H1 (cell line): ENCODE measurements around the gene DAW1. TPM values are rescaled to one million over a fixed set of nuclear protein-coding genes. Genes with fewer than 3 reads are reported as not detected.

ENCODE experiments used
- CTCF ChIA-PET: fragments of 300-600 bp; sonication (Branson Sonifier 250); formaldehyde crosslinking; loops from one replicate; lab custom pipeline; 2021; ENCODE audit not compliant: partially characterized antibody; lab: Charles Lee
- POLR2A ChIA-PET: fragments of 300-600 bp; sonication (Branson Sonifier 250); formaldehyde crosslinking; loops from one replicate; lab custom pipeline; 2021; ENCODE audit warnings: inconsistent platforms; ENCODE audit not compliant: partially characterized antibody; lab: Charles Lee
- DNase-seq, 2 experiments: peaks; one replicate each; pipeline versions ENCODE4 v3.0.0 to v3.0.0-alpha.2; 2010 to 2022; ENCODE audit warnings: low spot score in 2 of 2, low read depth in 1 of 2, mixed read lengths in 1 of 2
- FAIRE-seq: peaks from 2 replicates; lab custom pipeline; 2011; peaks lifted over from hg19 to GRCh38; lab: Jason Lieb, UNC
- H2AFZ ChIP-seq: 2 replicates; pipeline ENCODE4 v1.8.1; 2012; ENCODE audit warnings: low read length, inconsistent platforms
- H2AK5ac ChIP-seq: 2 replicates; pipeline ENCODE4 v1.6.1; 2013; ENCODE audit warnings: low read depth, low read length
- H2BK120ac ChIP-seq: replicated peaks from 2 replicates; pipeline ENCODE3; 2013; ENCODE audit warnings: low read depth, low read length, inconsistent platforms
- H2BK12ac ChIP-seq: 2 replicates; pipeline ENCODE4 v1.6.1; 2013; ENCODE audit warnings: low read depth, low read length
- H2BK15ac ChIP-seq: 2 replicates; pipeline ENCODE4 v1.6.1; 2013; ENCODE audit warnings: low read length
- H2BK20ac ChIP-seq: 2 replicates; pipeline ENCODE4 v1.6.1; 2013; ENCODE audit warnings: low read length
- H2BK5ac ChIP-seq: 2 replicates; pipeline ENCODE4 v1.6.1; 2013; ENCODE audit warnings: low read depth, low read length
- H3K14ac ChIP-seq: 2 replicates; pipeline ENCODE4 v1.6.1; 2013; ENCODE audit warnings: inconsistent platforms; ENCODE audit not compliant: insufficient read length
- H3K18ac ChIP-seq: 2 replicates; pipeline ENCODE4 v1.6.1; 2013; ENCODE audit warnings: low read length; ENCODE audit errors: extremely low read depth
- H3K23ac ChIP-seq: 2 replicates; pipeline ENCODE4 v1.6.1; 2013; ENCODE audit warnings: inconsistent platforms; ENCODE audit not compliant: insufficient read length
- H3K23me2 ChIP-seq: 2 replicates; pipeline ENCODE4 v1.6.1; 2013; ENCODE audit warnings: low read depth, low read length
- H3K27ac ChIP-seq: 2 replicates; pipeline ENCODE4 v1.6.1; 2011; ENCODE audit warnings: low read depth, low read length, inconsistent platforms
- H3K27me3 ChIP-seq, 4 experiments: replicated peaks in 1 of 4; 1 replicate in 1 of 4; 2 replicates in 3 of 4; pipeline versions ENCODE4 v1.6.1 to v1.8.1; 2011 to 2013; ENCODE audit warnings: low read length in 3 of 4, mild to moderate bottlenecking in 3 of 4, inconsistent platforms in 2 of 4, mixed read lengths in 2 of 4, moderate library complexity in 1 of 4; ENCODE audit not compliant: control insufficient read depth in 3 of 4, insufficient read depth in 3 of 4; ENCODE audit errors: extremely low read depth in 1 of 4
- H3K36me3 ChIP-seq, 4 experiments: 2 replicates each; pipeline versions ENCODE4 v1.6.1 to v1.8.1; 2011 to 2013; ENCODE audit warnings: mild to moderate bottlenecking in 4 of 4, low read length in 3 of 4, moderate library complexity in 2 of 4, control low read depth in 1 of 4, inconsistent platforms in 1 of 4; ENCODE audit not compliant: insufficient read depth in 4 of 4, control insufficient read depth in 2 of 4
- H3K4ac ChIP-seq: replicated peaks from 2 replicates; pipeline ENCODE3; 2013; ENCODE audit warnings: low read length, low read depth, mixed read lengths, inconsistent platforms; ENCODE audit not compliant: insufficient read length
- H3K4me1 ChIP-seq, 4 experiments: replicated peaks in 1 of 4; 1 replicate in 1 of 4; 2 replicates in 3 of 4; pipeline versions ENCODE4 v1.6.1 to v1.8.1; 2011 to 2013; ENCODE audit warnings: low read length in 3 of 4, inconsistent platforms in 2 of 4, mixed read lengths in 1 of 4; ENCODE audit not compliant: insufficient read depth in 4 of 4, control insufficient read depth in 3 of 4
- H3K4me2 ChIP-seq, 2 experiments: 2 replicates each; pipeline versions ENCODE4 v1.6.1 to v1.8.1; 2011 to 2013; ENCODE audit warnings: low read depth in 2 of 2, low read length in 2 of 2, control low read depth in 1 of 2, inconsistent platforms in 1 of 2, mild to moderate bottlenecking in 1 of 2; ENCODE audit not compliant: insufficient read depth in 1 of 2
- H3K4me3 ChIP-seq, 4 experiments: fragments of 200-600, 300-600 bp in 1 of 4; sonication (generic), shearing (Covaris generic), sonication (Bioruptor Twin) in 1 of 4; 2 replicates each; pipeline versions ENCODE4 v1.5.1 to v1.8.1; 2011 to 2016; ENCODE audit warnings: low read length in 4 of 4, low read depth in 3 of 4, control low read depth in 2 of 4, inconsistent platforms in 2 of 4, mild to moderate bottlenecking in 2 of 4, mixed read lengths in 1 of 4, moderate library complexity in 1 of 4; ENCODE audit not compliant: insufficient read depth in 2 of 4; ENCODE audit errors: extremely low read depth in 1 of 4
- H3K56ac ChIP-seq: replicated peaks from 2 replicates; pipeline ENCODE3; 2013; ENCODE audit warnings: low read depth, mild to moderate bottlenecking, mixed read lengths, low read length, inconsistent platforms; ENCODE audit not compliant: insufficient read length
- H3K79me1 ChIP-seq: 2 replicates; pipeline ENCODE4 v1.6.1; 2013; ENCODE audit warnings: low read depth, low read length, control low read depth
- H3K79me2 ChIP-seq, 2 experiments: 2 replicates each; pipeline versions ENCODE4 v1.6.1 to v1.8.1; 2012 to 2013; ENCODE audit warnings: low read length in 2 of 2, mild to moderate bottlenecking in 2 of 2, inconsistent platforms in 1 of 2; ENCODE audit not compliant: insufficient read depth in 2 of 2, control insufficient read depth in 1 of 2
- H3K9ac ChIP-seq, 4 experiments: replicated peaks in 1 of 4; 1 replicate in 1 of 4; 2 replicates in 3 of 4; pipeline versions ENCODE4 v1.6.1 to v1.8.1; 2011 to 2013; ENCODE audit warnings: low read depth in 3 of 4, low read length in 3 of 4, control low read depth in 2 of 4, mild to moderate bottlenecking in 2 of 4, moderate library complexity in 2 of 4, inconsistent platforms in 1 of 4; ENCODE audit errors: extremely low read depth in 1 of 4
- H3K9me3 ChIP-seq, 2 experiments: 2 replicates each; pipeline versions ENCODE4 v1.6.1 to v1.8.1; 2012 to 2013; ENCODE audit warnings: mild to moderate bottlenecking in 2 of 2, moderate library complexity in 2 of 2, control low read depth in 1 of 2, inconsistent platforms in 1 of 2, low read depth in 1 of 2, low read length in 1 of 2, mixed read lengths in 1 of 2; ENCODE audit not compliant: insufficient read depth in 2 of 2
- H4K20me1 ChIP-seq, 2 experiments: replicated peaks in 1 of 2; 2 replicates each; pipeline versions ENCODE3 to v1.8.1; 2011 to 2013; ENCODE audit warnings: inconsistent platforms in 2 of 2, low read length in 2 of 2, mild to moderate bottlenecking in 1 of 2; ENCODE audit not compliant: insufficient read depth in 2 of 2, control insufficient read depth in 1 of 2
- H4K5ac ChIP-seq: 2 replicates; pipeline ENCODE4 v1.6.1; 2013; ENCODE audit warnings: low read length, low read depth, mixed read lengths, inconsistent platforms; ENCODE audit not compliant: insufficient read length
- H4K8ac ChIP-seq: 2 replicates; pipeline ENCODE4 v1.8.0; 2013; ENCODE audit warnings: mild to moderate bottlenecking, moderate library complexity, low read length, inconsistent platforms; ENCODE audit not compliant: insufficient read depth; ENCODE audit errors: extremely low read depth
- H4K91ac ChIP-seq: replicated peaks from 2 replicates; pipeline ENCODE3; 2013; ENCODE audit warnings: low read length, mixed read lengths, inconsistent platforms; ENCODE audit not compliant: insufficient read length
- ASH2L ChIP-seq: fragments of 200-600, 300-600 bp; sonication (generic); IDR thresholded peaks from one replicate; pipeline ENCODE4 v1.7.1; 2017; ENCODE audit warnings: low read length
- CREB1 ChIP-seq: IDR thresholded peaks from 2 replicates; pipeline ENCODE4 v1.6.1; 2012; ENCODE audit warnings: inconsistent platforms
- CTCF ChIP-seq, 3 experiments: IDR thresholded peaks; 1 replicate in 2 of 3; 2 replicates in 1 of 3; pipeline versions ENCODE4 v1.5.1 to v1.6.1; 2011; ENCODE audit warnings: low read length in 3 of 3, mild to moderate bottlenecking in 3 of 3, inconsistent platforms in 2 of 3, low read depth in 1 of 3, moderate library complexity in 1 of 3; ENCODE audit not compliant: insufficient read depth in 1 of 3; ENCODE audit errors: control extremely low read depth in 1 of 3
- EGR1 ChIP-seq: IDR thresholded peaks from 2 replicates; pipeline ENCODE4 v1.6.1; 2011; ENCODE audit warnings: low read depth, low read length, borderline replicate concordance
- JUND ChIP-seq: IDR thresholded peaks from 2 replicates; pipeline ENCODE4 v1.6.1; 2011; ENCODE audit warnings: mild to moderate bottlenecking, improper control_type of control experiment, low read length
- RAD21 ChIP-seq, 2 experiments: IDR thresholded peaks in 1 of 2; conservative IDR thresholded peaks in 1 of 2; 2 replicates each; pipeline ENCODE4 v1.6.1; 2011; ENCODE audit warnings: low read depth in 2 of 2, low read length in 2 of 2, improper control_type of control experiment in 1 of 2, inconsistent platforms in 1 of 2, mild to moderate bottlenecking in 1 of 2, moderate library complexity in 1 of 2
- SP2 ChIP-seq: IDR thresholded peaks from 2 replicates; pipeline ENCODE4 v1.6.1; 2012; ENCODE audit warnings: mild to moderate bottlenecking, low read length, inconsistent platforms
- YY1 ChIP-seq: IDR thresholded peaks from 2 replicates; pipeline ENCODE4 v1.6.1; 2011; ENCODE audit warnings: low read depth, mild to moderate bottlenecking, low read length
- WGBS, 2 experiments: shearing (Covaris generic) in 1 of 2; methylation state at CpG; one replicate each; pipeline versions ENCODE4 v1.1.6 to v1.1.7; 2013 to 2015; ENCODE audit warnings: low lambda C conversion rate in 2 of 2, mixed read lengths in 2 of 2, inconsistent platforms in 1 of 2, low coverage in 1 of 2, missing lambda C conversion rate in 1 of 2; ENCODE audit not compliant: insufficient replicate concordance in 2 of 2, insufficient coverage in 1 of 2, insufficient read length in 1 of 2; ENCODE audit errors: extremely low coverage in 1 of 2, missing lambda C conversion rate in 1 of 2; 5-methylcytosine and 5-hydroxymethylcytosine counted together
- polyA plus RNA-seq, 7 experiments: library from polyadenylated mRNA; depleted of rRNA in 3 of 7; stranded (reverse) in 5 of 7; unstranded in 2 of 7; fragments of >200 nt in 5 of 7; fragments of 200-250 nt in 2 of 7; gene quantifications; 1 replicate in 5 of 7; 2 replicates in 1 of 7; 4 replicates in 1 of 7; pipeline versions ENCODE4 v1.2.1 to v1.2.3, GENCODE V29; 2011 to 2013; ENCODE audit warnings: missing spikeins in 2 of 7, mixed read lengths in 2 of 7
- total RNA-seq: library from RNA; stranded (reverse); fragmentation: NEBNext Ultra II Directional; extraction: Animal tissue kit (Norgen Biotek cat#: 25700); gene quantifications from 2 replicates; pipeline ENCODE4 v1.2.1, GENCODE V29; 2021

DAW1 gene
- total and polyA plus RNA-seq, 2 of the 8 experiments (the other 6 are each of a cell fraction or from before 2014, with no cell fraction given), result 0.44 to 1.4 TPM

- TF ChIP-seq ASH2L (no peak), RAD21 (IDR thresholded peaks at IDR 0.05 in 1 of 2, conservative IDR thresholded peaks at IDR 0.05 in 1 of 2; ENCODE audit: low read depth in 2 of 2, low read length in 2 of 2) (peak; percentile 67 to 78), JUND (0 out of 2 replicates have a peak, but pooled peaks have one; percentile 37), EGR1 (0 out of 2 replicates have a peak, but pooled peaks have one; percentile 46), SP2 (no peak), YY1 (peak; percentile 63), CREB1 (peak; percentile 46; the same call in 1 of the 2 replicates), CTCF (IDR thresholded peaks at IDR 0.05; ENCODE audit: control extremely low read depth in 1 of 3, insufficient read depth in 1 of 3, low read depth in 1 of 3, low read length in 3 of 3) (peak; percentile 94 to 98 (median 97))
- no peak overlapping the region for H4K91ac ChIP-seq
- FAIRE-seq (peak; percentile 99), DNase-seq (peak; percentile 84 to 93)
- no peaks in the 10 kb centered on the region for H4K20me1 ChIP-seq
- WGBS, 2 experiments, result 30% methylated on average over 6 of the region's 6 CpGs; no CpG with 5 or more reads in 1 of the 2 experiments
- POLR2A ChIA-PET, result no interaction called here
- H2AFZ ChIP-seq, result peak overlapping the region; percentile 63; the same call in 1 of the 2 replicates
- no peak overlapping the region for H3K4me3 ChIP-seq
- H3K4ac ChIP-seq, result no peak overlapping the region
- no peak overlapping the region for H4K8ac ChIP-seq
- no peak overlapping the region for H4K5ac ChIP-seq
- no peaks in the 10 kb centered on the region for H3K79me1 ChIP-seq
- H3K14ac ChIP-seq, result no peak overlapping the region
- CTCF ChIA-PET, result interaction anchor here (1.1 to 2.8 kb wide), 5 partner anchors 12 to 226 kb away, joined by 3 to 11 read pairs (median 3); partner anchors contain the start of gene DAW1
- H3K9me3 ChIP-seq, result no peaks in the 10 kb centered on the region
- H2BK15ac ChIP-seq, result no peak overlapping the region
- H2BK120ac ChIP-seq, result no peak overlapping the region
- no peaks in the 10 kb centered on the region for H3K79me2 ChIP-seq
- H3K23ac ChIP-seq, result no peak overlapping the region
- H2BK5ac ChIP-seq, result no peak overlapping the region
- H3K36me3 ChIP-seq, result no peaks in the 10 kb centered on the region
- no peaks in the 10 kb centered on the region for H3K27me3 ChIP-seq
- H3K18ac ChIP-seq, result no peak overlapping the region
- H3K56ac ChIP-seq, result no peak overlapping the region
- no peak overlapping the region for H2BK12ac ChIP-seq
- H3K4me1 ChIP-seq, result no peaks in the 10 kb centered on the region
- no peak overlapping the region for H2AK5ac ChIP-seq
- H2BK20ac ChIP-seq, result no peak overlapping the region
- no peaks in the 10 kb centered on the region for H3K23me2 ChIP-seq
- H3K27ac ChIP-seq, result no peak overlapping the region
- H3K4me2 ChIP-seq, result no peak overlapping the region
- H3K9ac ChIP-seq, result no peak overlapping the region
These were observed 13.1 kb downstream of the DAW1 start for GRCh38 chr2:227884511-227884947.
